Gastroesophageal sphincter (tissue), 3 donors: ENCODE data around the gene KLHDC7B.
A peak's percentile ranks its signal among the peaks of the same experiment; 100 is the strongest.

Source experiments
- CTCF ChIP-seq, 4 experiments: fragments of 200-600 bp in 2 of 4; fragments of 450-650 bp in 2 of 4; sonication (generic) in 1 of 4; IDR thresholded peaks; one replicate each; pipeline ENCODE4 v1.5.1; 2017 to 2019; ENCODE audit warnings: antibody characterized with exemption in 4 of 4, mild to moderate bottlenecking in 2 of 4, moderate library complexity in 2 of 4
- POLR2AphosphoS5 ChIP-seq: sonication (generic); formaldehyde crosslinking; IDR thresholded peaks from one replicate; pipeline ENCODE4 v1.6.1; 2017; ENCODE audit warnings: antibody characterized with exemption

- TF ChIP-seq CTCF (IDR thresholded peaks at IDR 0.05): peak in 1 of 4 experiments; percentile 25
- TF ChIP-seq POLR2AphosphoS5: no peak
Measured at GRCh38 chr22:50583294-50583861, 37.7 kb downstream of the KLHDC7B start.
